A549 treated with AZD2906 at 1 μM for 4 hours (cell line): Measurements from ENCODE around the gene LMX1A. TPM values are rescaled to one million over a fixed set of nuclear protein-coding genes. Genes with fewer than 3 reads are reported as not detected.

ENCODE experiments used
- total RNA-seq: library from RNA; stranded (reverse); fragments of 200-300 nt; extraction: Qiagen RNA extraction; gene quantifications from 5 replicates; pipeline ENCODE4 v1.2.3, GENCODE V29; 2022

The LMX1A gene
- total RNA-seq: not detected in 5 replicates

DNA sequence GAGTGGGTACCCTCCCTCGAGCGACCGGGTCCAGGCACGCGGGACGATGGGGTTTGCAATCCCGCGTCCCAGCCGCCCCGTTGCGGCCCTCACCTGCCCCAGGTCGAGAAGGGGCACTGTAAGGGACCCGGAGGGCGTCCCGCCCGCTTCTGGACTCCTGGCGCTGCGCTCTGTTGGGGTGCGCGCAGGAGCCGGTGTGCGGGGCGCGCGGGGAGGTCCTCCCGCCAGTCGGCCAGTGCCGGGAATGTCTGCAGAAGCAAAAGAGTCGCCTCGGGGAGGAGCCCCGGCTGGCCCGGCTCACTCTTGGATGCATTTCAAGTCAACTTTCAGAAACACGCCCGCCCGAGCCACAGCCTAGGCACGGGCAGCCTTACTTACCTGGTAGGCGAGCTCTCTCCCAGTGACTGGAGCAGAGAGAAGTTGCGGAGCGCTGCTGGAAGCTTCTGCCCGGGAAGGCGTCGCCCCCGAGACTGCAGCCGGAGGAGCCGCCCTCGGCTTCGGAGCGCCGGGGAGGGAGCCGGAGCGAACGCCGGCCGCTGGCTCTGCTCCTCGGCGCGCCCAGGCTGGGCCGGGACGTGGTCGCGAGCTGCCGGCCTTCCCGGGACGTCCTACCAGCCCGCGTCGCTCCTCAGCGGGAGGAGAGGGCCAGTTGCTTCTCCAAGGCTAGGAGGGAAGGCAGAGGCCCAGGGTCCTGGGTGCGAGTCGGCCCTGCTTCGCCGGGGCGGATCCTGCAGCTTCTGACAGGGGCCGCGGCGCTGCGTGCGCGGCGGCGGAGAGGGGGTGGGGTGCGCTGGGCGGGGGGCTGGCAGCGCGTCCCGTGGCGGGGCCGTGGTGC, at the start of gene LMX1A:
LMX1A (minus strand) TSS at position 739 of the 835 bp plus-strand sequence. CDS start 1,156 bp downstream, outside the sequence.

Other genes starting within 250 kb of the LMX1A start
- 0.03 to 0.09 TPM (median 0.07 TPM) in 3 of 5 replicates, not detected in the others for gene RXRG, start 88.4 kb upstream of the LMX1A start, total RNA-seq
- gene LRRC52, start 187.3 kb upstream of the LMX1A start, total RNA-seq: not detected in 5 replicates